RKO (cell line): ENCODE results near the gene JOSD2.

Experiments used
- DNase-seq: peaks from one replicate; pipeline ENCODE4 v3.0.0-alpha.2; 2016; ENCODE audit warnings: low spot score

The JOSD2 gene, protein sequence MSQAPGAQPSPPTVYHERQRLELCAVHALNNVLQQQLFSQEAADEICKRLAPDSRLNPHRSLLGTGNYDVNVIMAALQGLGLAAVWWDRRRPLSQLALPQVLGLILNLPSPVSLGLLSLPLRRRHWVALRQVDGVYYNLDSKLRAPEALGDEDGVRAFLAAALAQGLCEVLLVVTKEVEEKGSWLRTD

DNA sequence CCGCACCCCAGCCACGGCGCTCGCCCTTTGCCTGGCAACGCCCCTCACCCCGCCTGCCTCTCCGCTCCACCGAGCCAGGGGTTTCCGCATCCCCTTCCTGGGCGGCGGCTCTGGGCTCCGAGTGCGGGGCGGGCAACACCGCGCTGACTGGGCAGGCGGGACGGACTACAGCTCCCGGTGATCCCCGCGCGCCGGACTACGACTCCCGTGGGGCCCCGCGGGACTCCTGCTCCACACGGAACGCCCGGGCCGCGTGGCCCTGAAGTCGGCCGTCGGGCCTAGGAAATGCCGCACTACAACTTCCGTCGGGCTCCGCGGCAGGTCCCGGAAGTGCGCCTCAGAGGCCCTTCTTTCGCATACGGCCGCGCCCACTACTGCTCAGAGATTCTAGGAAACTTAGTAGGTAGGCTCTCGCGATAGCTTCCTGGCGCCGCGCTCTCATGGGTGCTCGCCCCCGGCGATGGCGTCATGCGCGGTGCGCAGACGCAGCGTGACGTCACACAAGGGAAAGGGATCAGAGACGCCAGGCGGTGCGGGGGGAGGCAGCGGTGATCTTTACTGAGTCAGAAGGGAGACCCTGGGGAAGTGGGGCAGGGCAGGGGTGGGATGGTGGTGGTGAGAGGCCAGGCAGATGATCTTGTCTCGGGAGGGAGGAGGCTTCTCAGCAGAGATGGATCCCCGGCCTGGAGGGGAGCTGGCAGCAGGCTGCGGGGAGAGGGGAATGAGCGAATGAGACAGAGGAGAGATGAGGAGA is at the start of gene JOSD2:
TSS of gene JOSD2 (minus strand) at position 123 of the 754 bp plus-strand sequence. CDS start 760 bp downstream, outside the sequence.
- peak; percentile 99 for DNase-seq

DNA sequence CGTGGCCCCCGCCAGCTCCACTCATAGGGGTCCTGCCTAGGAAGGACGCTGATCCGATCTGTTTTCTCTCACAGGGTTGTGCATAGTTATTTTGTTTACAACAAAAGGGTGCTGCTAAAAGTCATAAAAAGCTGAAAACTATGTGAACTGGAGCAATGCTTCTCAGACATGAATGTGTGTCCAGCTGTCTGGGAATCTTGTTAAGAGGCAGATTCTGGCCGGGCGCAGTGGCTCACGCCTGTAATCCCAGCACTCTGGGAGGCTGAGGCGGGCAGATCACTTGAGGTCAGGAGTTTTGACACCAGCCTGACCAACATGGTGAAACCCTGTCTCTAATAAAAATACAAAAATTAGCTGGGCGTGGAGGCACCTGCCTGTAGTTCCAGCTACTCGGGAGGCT is 48.6 kb upstream of the JOSD2 start:
- DNase-seq = no peak

DNA sequence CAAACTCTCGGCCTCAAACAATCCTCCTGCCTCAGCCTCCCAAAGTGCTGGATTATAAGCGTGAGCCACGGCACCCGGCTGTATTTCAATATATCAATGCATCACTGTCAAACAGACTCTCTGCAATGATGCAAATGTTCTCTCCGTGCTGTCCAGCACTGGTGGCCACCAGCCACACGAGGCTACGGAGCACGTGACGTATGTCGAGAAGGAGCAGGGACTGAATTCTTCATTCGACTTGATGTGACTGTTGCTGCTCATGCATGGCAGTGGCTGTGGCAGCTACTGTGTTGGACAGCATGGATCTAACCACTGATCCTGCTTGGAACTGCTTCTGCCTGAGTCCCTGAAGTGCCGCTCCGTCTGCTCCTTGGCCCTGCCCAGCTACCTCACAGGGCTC is 47.5 kb upstream of the JOSD2 start:
- DNase-seq = no peak

DNA sequence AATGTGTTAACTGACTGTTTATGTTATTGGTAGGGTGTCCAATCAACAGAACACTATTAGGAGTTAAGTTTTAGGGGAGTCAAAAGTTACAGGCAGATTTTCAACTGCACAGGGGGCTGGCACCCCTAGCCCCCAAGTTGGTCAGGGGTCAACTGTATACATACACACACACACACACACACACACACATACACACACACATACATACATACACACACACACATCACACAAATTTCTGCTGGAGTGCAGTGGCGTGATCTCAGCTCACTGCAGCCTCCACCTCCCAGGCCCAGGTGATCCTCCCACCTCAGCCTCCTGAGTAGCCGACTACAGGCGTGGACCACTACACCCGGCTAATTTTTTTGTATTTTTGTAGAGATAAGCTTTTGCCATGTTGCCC is 47.0 kb upstream of the JOSD2 start:
- DNase-seq = no peak

DNA sequence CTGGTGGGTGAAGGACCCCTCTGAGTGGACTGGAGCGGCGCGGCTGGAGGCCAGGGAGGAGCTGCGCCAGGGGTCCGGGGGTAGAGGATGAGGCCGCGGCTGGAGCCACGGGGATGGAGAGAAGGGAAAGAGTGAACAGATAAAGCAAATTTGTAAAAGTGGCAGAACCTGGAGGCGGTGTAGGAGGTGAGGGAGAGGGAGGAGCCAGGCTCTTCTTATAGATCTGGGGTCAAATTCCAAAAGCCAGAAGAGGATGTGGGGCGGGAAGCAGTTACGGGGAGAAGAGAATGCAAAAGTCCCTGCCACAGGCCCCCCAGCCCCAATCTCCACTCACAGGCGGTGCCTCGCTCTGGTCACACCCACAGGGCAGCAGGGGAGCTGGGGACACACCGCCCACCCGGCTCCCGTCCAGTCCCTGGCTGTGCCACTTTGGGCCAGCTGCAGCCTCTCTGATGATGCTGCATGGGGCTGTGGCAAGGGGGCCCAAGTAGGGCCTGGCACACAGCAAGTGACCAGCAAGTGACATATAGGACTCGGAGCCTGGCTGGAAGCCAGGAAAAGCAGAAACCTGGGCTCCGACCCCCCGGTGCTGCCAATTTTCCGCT is 46.1 kb upstream of the JOSD2 start:
- DNase-seq = no peak

DNA sequence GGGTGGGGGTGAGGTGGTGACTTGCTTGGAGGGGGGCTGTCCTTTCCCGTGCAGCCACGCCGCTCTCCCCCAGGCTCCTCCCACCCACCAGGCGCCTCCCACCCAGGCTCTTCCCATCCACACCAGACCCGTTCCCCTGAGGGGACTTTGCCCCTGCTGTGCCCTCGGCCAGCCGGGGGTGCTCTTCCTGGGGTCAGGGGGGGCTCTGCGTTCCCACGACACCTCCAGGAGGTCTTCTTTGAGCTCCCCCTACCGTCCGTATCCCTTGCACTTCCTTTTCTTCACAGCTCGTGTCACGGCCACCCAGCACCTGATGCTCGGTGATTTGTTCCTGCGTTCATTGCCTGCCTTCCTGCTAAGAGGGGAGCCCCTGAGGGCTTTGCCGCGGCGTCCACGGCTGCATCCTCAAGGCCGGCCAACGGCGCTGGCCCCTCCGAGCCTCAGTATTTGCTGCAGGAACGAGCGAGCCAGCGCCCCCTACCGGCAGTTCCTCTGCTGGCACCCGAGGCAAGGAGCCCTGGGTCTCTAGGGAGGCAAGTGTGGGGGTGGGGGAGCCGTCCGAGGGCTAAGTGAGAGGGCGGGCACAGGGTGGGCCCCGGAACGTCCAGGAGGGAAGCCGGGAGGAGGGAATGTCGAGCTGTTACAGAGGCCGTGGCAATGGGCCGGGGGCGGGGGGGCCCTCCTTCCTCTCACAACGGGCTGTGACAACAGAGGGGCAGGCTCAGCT is 45.5 kb upstream of the JOSD2 start:
- DNase-seq = peak; percentile 85

DNA sequence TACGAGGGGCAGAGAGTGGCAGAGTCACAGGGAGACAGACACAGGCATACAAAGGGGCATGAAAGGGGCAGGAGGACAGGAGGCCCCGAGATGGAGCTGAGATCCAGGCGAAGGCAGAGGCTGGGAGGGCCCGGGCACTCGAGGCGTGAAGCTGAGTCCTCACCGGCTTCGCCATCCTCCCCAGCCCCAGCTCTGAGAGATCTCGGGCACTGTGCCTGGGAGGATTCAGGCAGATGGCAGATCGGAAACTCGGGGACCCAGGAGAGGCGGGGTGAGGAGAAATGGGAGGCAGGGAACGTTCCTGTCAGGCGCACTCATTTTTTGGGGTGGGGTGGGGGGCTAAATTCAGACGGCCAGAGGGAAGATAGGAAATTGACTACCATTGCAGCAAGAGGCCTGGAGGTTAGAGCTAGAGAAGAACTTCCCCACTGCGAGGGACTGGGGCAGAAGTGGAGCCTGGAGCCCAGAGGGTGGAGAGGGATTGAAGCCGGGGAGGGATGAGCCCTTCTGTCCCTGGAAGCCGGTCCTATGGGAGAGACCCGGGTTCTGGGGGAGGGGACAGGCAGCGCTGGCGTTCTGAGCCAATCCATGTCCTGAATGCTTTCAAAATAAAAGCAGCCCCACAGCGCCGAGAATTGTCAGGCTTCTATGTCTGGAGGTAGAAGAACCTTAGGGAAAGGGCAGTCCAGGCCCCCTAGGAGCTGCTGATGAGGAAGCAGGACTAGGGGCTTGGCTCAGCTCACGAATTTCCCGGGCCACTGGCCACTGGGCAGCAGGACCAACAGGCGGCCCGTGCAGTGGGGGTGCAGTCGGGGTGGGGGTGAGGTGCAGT is 44.7 kb upstream of the JOSD2 start:
- DNase-seq = peak; percentile 64

DNA sequence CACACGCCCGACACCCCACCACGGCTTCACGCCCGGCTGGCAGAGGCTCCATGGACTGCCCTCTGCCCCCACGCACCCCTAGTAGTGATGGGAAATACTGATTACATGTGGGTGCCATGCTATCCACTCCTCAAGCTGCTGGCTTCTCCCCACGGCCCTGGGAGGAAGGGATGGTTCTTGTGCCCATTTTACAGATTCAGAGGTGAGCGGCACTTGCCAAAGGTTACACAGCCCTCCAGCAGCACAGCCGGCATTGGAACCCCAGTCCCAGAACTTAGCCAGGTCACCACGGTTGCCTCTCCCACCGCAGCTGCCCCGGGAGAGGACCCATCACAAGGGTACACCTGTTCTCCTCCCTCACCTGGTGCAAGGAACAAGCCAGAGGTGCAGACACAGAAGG is 44.0 kb upstream of the JOSD2 start:
- no peak for DNase-seq

DNA sequence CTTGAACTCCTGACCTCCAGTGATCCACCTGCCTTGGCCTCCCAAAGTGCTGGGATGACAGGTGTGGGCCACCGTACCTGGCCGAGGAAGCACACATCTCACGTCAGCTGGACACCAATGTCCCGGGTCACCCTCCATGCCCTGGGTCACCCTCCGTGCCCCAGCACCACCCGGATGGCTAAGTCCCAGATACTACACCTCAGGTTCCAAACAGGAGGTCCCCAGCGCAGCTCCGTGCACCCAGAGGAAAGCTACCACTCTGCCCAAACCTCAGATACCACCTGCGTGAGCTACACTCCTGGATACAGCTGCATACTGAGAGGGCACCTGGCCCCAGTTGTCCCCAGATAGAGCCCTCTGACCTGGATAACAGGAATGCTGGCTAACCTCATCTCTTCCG is 43.2 kb upstream of the JOSD2 start:
- DNase-seq = no peak

DNA sequence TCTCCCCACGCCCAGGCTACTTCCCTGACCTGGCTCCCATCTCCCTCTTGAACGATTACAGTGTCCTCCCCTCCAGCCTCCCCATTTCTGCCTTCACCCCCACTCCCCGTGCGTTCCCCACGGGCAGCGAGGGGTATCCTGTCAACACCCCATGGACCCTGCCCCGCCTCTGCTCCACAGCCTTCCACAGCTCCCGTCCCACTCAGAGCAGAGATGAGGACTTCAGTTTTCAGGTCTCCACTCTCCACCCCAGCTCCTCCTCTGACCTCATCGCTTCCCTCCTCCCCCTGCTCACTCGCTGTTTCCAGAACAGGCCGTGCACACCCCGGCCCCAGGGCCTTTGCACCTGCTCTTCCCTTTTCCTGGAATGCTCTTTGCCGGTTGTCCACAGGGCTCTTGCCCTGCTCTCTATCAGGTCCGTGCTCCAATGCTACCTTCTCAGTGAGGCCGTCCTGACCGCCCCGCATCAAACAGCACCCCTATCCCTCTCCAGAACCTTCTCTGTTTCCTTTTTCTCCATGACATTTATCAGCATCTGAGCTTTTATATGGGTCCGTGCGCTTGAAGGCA is 42.2 kb upstream of the JOSD2 start:
- DNase-seq = no peak

DNA sequence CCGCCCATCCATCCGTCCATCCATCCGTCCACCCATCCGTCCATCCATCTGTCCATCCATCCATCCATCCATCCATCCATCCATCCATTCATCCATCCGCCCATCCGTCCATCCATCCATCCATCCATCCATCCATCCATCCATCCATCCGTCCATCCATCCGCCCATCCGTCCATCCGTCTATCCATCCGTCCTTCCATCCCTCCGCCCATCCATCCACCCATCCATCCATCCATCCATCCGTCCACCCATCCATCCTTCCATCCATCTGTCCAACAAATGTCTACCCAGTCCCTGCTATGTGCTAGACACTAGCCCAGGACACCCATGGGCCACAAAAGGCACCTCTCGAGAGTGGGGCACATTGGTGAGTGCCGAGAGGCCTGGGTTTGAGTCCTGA is 41.5 kb upstream of the JOSD2 start:
- no peak for DNase-seq

DNA sequence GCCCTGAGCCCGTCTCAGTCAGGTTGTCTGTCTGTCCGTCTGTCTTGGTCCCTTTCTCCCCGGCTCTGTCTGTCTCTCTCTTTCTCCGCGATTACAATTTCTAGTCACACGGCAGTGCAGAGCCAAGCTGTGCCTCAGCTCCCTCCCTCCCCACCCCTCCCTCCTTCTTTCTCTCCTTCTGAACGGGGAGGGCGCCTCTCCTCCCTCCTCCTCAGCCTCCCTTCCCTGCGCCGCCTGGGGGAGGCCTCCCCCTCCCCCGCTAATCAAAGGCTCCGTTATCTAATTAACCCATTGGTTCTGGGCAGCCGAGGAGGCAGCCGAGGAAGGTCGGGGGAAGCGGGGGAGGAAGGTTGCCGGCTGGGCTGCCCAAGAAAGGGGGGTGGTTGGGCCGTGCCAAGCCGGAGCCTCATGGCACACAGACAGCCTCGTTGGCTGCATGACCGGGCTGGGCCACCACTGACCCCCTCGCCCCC is 40.8 kb upstream of the JOSD2 start:
- no peak for DNase-seq

DNA sequence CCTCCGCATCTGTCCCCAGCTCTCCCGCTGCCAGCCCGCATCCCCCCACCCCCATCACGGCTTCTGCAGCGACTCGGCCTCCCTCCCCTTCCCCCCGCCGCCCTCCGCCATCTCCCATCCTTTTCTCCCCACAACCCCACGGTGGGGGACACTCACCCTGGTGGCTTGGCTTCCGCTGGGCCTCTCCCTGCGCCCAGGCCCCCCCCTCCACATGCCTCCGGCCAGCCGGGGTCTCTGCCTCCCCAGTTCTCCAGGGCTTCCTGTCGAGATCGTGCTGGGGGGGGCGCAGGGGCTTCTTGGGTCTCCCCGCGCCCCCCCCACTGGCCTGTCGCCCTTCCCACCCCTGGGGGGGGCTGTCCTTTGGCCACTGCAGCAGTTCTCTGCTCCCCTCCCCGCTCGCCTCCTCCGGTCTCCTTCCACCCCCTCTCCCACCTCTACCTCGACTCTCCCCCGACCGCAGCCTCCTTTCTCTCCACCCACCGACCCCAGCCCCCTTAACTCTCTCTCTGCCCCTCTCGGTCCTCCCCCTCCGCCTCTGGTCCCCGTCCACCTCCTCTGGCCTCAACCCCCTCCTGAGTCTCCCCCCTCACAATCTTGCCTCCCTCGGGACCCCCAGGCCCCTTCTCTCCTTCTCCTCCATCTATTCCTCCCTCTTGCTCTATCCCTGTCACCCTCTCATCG is 40.2 kb upstream of the JOSD2 start:
- no peak for DNase-seq

DNA sequence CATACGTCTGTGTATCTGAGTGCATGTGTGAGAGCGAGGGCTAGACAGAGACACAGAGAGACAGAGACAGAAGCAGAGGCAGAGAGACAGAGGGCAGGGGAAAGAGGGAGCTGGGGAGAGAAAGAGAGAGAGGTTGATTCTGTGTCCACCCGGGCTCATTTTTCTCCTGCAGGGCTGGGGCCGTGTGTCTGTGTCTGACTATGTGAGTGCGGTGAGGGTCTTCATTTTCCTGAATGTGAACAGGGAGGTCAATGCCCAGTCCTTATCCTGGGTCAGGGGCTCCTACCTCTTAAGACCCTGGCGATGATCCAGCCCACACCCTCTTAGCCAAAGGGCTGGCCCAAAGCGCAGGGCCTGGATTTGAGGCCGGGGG is 39.6 kb upstream of the JOSD2 start:
- no peak for DNase-seq

DNA sequence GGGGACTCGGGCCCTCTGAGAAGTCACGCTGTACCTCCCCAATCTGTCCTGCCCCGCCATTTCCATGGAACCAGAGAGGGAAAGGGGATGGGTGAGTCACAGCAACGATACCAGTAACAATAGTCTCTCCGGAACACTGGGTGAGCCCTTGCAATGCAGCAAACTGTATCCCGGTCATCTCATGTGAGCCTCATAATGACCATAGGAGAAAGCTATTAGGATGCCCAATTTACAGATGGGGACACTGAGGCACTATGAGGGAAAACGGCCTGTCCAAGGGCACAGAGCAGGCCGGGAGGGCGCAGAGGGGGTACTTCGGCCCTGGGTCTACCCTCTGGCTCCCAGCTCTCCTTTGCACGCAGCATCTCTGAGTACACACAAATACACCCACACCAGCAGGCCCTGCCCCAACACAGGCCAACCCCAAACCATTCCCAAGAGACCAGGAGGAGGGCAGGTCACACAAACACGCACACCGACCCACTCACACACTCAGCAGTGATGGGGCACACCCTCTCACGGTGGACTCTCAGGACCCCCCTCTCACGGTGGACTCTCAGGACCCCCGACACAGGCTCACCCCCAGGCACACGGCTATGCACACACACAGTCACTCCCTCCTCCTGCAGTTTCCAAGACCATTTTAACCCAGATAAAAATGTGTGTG is 39.1 kb upstream of the JOSD2 start:
- peak; percentile 25 for DNase-seq

DNA sequence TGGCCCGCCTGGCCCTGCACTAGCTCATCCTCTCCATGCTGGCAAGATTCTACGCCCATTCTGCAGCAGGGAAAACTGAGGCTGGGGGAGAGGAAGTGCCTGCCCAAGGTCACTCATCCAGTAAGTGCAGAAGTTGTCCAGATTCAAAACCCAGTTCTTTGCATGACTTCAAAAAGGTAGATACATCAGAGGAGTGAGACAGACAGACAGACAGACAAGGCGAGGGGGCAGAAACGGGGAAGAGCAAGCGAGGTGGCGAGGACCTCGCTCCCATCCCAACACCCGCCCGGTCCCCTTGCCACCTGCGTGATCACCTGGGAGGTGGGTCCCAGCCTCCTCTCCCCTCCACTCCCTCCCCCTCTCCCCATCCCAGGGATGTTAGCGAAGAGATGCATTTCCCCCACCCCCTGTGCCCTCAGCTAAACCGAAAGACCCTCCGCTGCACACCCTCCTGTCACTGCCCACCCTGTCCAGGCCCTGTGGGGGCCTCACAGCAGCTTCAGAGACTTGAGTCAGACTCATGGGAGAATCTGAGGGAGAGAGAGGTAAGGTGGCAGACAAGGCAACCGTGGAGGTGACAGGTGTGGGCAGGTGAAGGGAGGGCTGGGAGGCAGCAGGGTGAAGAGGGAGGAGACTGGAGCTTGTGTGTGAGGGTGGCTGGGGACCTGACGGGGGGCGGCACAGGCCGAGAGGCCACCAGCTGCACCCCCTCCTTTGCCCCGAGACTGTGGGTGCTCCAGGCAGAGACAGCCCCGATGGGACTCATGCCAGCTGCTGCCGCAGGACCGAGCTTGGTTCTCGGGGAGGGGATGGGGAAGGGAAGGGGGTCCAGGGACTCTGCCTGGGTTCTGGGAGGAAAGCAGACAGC is 38.3 kb upstream of the JOSD2 start:
- no peak for DNase-seq

DNA sequence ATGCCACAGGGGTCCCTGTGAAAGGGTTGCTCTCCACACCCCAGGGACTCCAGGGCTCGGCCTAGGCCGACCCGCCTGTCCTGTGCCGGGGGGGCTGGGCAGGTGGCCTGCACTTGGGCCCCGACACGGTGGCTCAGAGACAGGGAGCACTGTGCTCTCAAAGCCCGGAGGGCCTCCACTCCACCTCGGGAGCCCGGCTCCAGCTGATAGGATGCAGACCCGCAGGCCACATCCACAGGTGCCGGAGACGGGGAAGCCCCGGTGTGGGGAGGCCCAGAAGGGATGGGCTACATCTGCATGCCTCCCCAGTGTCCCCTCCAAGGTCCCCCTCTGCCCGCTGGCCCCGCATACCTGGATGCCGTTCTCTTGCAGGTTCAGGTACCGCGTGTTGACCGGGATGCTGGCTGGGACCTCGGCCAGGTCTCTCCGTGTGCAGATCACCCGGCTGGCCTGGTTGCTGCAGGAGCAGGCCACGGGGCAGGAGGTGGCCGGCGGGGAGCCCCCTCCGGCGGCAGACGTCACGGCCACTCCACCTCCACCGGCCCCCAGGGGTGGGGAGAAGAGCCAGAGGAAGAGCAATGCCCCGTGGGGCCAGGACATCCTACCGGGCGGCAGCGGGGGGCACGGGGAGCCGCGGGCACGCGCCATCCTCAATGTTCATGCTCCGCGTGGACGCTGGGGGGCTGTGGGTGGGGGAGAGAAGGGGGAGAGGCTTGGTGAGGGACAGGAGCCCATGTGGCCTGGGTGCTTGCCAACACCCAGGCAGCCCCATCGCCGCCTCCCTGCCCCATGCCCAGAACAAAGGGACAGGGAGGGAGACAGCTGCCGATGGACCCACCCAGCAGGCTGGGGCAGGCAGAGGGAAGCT is 37.4 kb upstream of the JOSD2 start:
- no peak for DNase-seq
